ENCODE data around the gene EPHA4. TPM values are rescaled to one million over a fixed set of nuclear protein-coding genes. Genes with fewer than 3 reads are reported as not detected.

Gene EPHA4
- total RNA-seq, 2 donors from 2014 or later: 12.0 to 88.8 TPM

- whole genome bisulfite sequencing: 80% methylated on average over 4 of the region's 4 CpGs
- no peak overlapping the region for H3K27ac ChIP-seq
- no peak overlapping the region for H3K4me3 ChIP-seq
- no peaks in the 10 kb centered on the region for H3K9me3 ChIP-seq
- H3K36me3 ChIP-seq: no peaks in the 10 kb centered on the region
- no peaks in the 10 kb centered on the region for H3K4me1 ChIP-seq (replicated peaks)
- TF ChIP-seq POLR2A (IDR thresholded peaks at IDR 0.05) (no peak), POLR2AphosphoS5 (IDR thresholded peaks at IDR 0.05) (no peak), CTCF (IDR thresholded peaks at IDR 0.05) (no peak)
- DNase-seq (ENCODE audit: low spot score): no peak
- H3K27me3 ChIP-seq (replicated peaks; ENCODE audit: insufficient read depth): no peaks in the 10 kb centered on the region
- intact Hi-C loops (cut with DNase I): no loop called here
Measured at GRCh38 chr2:221410487-221410886, 161.6 kb downstream of the EPHA4 start.

GRCh38 chr2:221407765-221408164, 164.3 kb downstream of the EPHA4 start:
- no peak for TF ChIP-seq CTCF (IDR thresholded peaks at IDR 0.05)
- TF ChIP-seq POLR2AphosphoS5 (IDR thresholded peaks at IDR 0.05): no peak
- TF ChIP-seq POLR2A (IDR thresholded peaks at IDR 0.05): no peak
- no peaks in the 10 kb centered on the region for H3K9me3 ChIP-seq
- WGBS: 96% methylated on average over 5 of the region's 5 CpGs
- DNase-seq (ENCODE audit: low spot score): no peak
- intact Hi-C loops (cut with DNase I): no loop called here
- H3K36me3 ChIP-seq: no peaks in the 10 kb centered on the region
- H3K4me1 ChIP-seq (replicated peaks): no peaks in the 10 kb centered on the region
- H3K27ac ChIP-seq: no peak overlapping the region
- no peaks in the 10 kb centered on the region for H3K27me3 ChIP-seq (replicated peaks; ENCODE audit: insufficient read depth)
- H3K4me3 ChIP-seq: no peak overlapping the region

GRCh38 chr2:221405521-221405920, 166.6 kb downstream of the EPHA4 start:
- Histone ChIP-seq H3K36me3 (no peaks in the 10 kb centered on the region), H3K4me1 (replicated peaks) (no peaks in the 10 kb centered on the region), H3K27me3 (replicated peaks; ENCODE audit: insufficient read depth) (no peaks in the 10 kb centered on the region), H3K27ac (no peak overlapping the region), H3K9me3 (no peaks in the 10 kb centered on the region), H3K4me3 (no peak overlapping the region)
- no peak for DNase-seq (ENCODE audit: low spot score)
- no peak for TF ChIP-seq POLR2A (IDR thresholded peaks at IDR 0.05)
- TF ChIP-seq POLR2AphosphoS5 (IDR thresholded peaks at IDR 0.05): no peak
- no peak for TF ChIP-seq CTCF (IDR thresholded peaks at IDR 0.05)
- intact Hi-C loops (cut with DNase I): no loop called here

GRCh38 chr2:221402072-221402471, 170.0 kb downstream of the EPHA4 start:
- WGBS: 92% methylated on average over 1 of the region's 1 CpG
- Histone ChIP-seq H3K9me3 (no peaks in the 10 kb centered on the region), H3K4me1 (replicated peaks) (no peaks in the 10 kb centered on the region), H3K36me3 (no peaks in the 10 kb centered on the region), H3K27me3 (replicated peaks; ENCODE audit: insufficient read depth) (no peaks in the 10 kb centered on the region), H3K27ac (no peak overlapping the region), H3K4me3 (no peak overlapping the region)
- TF ChIP-seq POLR2AphosphoS5 (IDR thresholded peaks at IDR 0.05): no peak
- TF ChIP-seq POLR2A (IDR thresholded peaks at IDR 0.05): no peak
- no peak for TF ChIP-seq CTCF (IDR thresholded peaks at IDR 0.05)
- intact Hi-C loops (cut with DNase I): no loop called here
- no peak for DNase-seq (ENCODE audit: low spot score)

GRCh38 chr2:221400411-221400810, 171.7 kb downstream of the EPHA4 start:
- intact Hi-C loops (cut with DNase I): no loop called here

More at GRCh38 chr2:221400411-221400810, 171.7 kb downstream of the EPHA4 start:
- TF ChIP-seq POLR2AphosphoS5 (IDR thresholded peaks at IDR 0.05) (no peak), POLR2A (IDR thresholded peaks at IDR 0.05) (no peak), CTCF (IDR thresholded peaks at IDR 0.05) (no peak)
- Histone ChIP-seq H3K27ac (no peak overlapping the region), H3K4me1 (replicated peaks) (no peaks in the 10 kb centered on the region), H3K9me3 (no peaks in the 10 kb centered on the region), H3K4me3 (no peak overlapping the region), H3K27me3 (replicated peaks; ENCODE audit: insufficient read depth) (no peaks in the 10 kb centered on the region), H3K36me3 (no peaks in the 10 kb centered on the region)
- 85% methylated on average over 4 of the region's 4 CpGs for WGBS
- DNase-seq (ENCODE audit: low spot score): no peak

Data from prostate gland (tissue), 2 donors.